H9 (cell line): Measurements from ENCODE around the gene SF3A2. TPM values are rescaled to one million over a fixed set of nuclear protein-coding genes. Genes with fewer than 3 reads are reported as not detected.

Source experiments
- DNase-seq: peaks from one replicate; pipeline ENCODE4 v3.0.0-alpha.2; 2017
- H2AFZ ChIP-seq: one replicate; pipeline ENCODE4 v1.6.1; 2013; ENCODE audit warnings: mild to moderate bottlenecking, low read length, control low read depth, moderate library complexity
- H2AK5ac ChIP-seq: 2 replicates; pipeline ENCODE4 v1.6.1; 2013; ENCODE audit warnings: low read length, control low read depth, mixed read lengths; ENCODE audit not compliant: insufficient read length
- H2BK120ac ChIP-seq: one replicate; pipeline ENCODE4 v1.6.1; 2013; ENCODE audit warnings: low read depth, mild to moderate bottlenecking, low read length, control low read depth, inconsistent platforms; ENCODE audit not compliant: poor library complexity, severe bottlenecking
- H2BK12ac ChIP-seq: 2 replicates; pipeline ENCODE4 v1.6.1; 2013; ENCODE audit warnings: low read length, control low read depth, mixed read lengths, low read depth; ENCODE audit not compliant: insufficient read length
- H2BK15ac ChIP-seq: 2 replicates; pipeline ENCODE4 v1.6.1; 2013; ENCODE audit warnings: low read depth, low read length, control low read depth
- H2BK20ac ChIP-seq: one replicate; pipeline ENCODE4 v1.6.1; 2013; ENCODE audit warnings: low read depth, mild to moderate bottlenecking, low read length, control low read depth, inconsistent platforms; ENCODE audit not compliant: poor library complexity, severe bottlenecking
- H2BK5ac ChIP-seq: 2 replicates; pipeline ENCODE4 v1.6.1; 2013; ENCODE audit warnings: low read length, control low read depth, mixed read lengths; ENCODE audit not compliant: insufficient read length
- H3K14ac ChIP-seq: 2 replicates; pipeline ENCODE4 v1.6.1; 2013; ENCODE audit warnings: low read length, control low read depth; ENCODE audit not compliant: insufficient read depth
- H3K18ac ChIP-seq: 2 replicates; pipeline ENCODE4 v1.6.1; 2013; ENCODE audit warnings: low read depth, mild to moderate bottlenecking, mixed read lengths, low read length, control low read depth; ENCODE audit not compliant: insufficient read length
- H3K23ac ChIP-seq: 2 replicates; pipeline ENCODE4 v1.6.1; 2013; ENCODE audit warnings: low read length, control low read depth, mixed read lengths, low read depth; ENCODE audit not compliant: insufficient read length
- H3K23me2 ChIP-seq: 2 replicates; pipeline ENCODE4 v1.6.1; 2013; ENCODE audit warnings: low read depth, mild to moderate bottlenecking, mixed read lengths, low read length, control low read depth; ENCODE audit not compliant: insufficient read length, poor library complexity, severe bottlenecking
- H3K27ac ChIP-seq: 2 replicates; pipeline ENCODE4 v1.5.1; 2013; ENCODE audit warnings: low read length, control low read depth, mixed read lengths, low read depth; ENCODE audit not compliant: insufficient read length
- H3K27me3 ChIP-seq: 2 replicates; pipeline ENCODE4 v1.6.1; 2013; ENCODE audit warnings: low read length, control low read depth, inconsistent platforms; ENCODE audit not compliant: insufficient read depth
- H3K4ac ChIP-seq: 2 replicates; pipeline ENCODE4 v1.6.1; 2013; ENCODE audit warnings: low read depth, mild to moderate bottlenecking, control low read depth, inconsistent platforms, low read length, moderate library complexity
- H3K4me1 ChIP-seq: 2 replicates; pipeline ENCODE4 v1.6.1; 2013; ENCODE audit warnings: low read length, control low read depth, inconsistent platforms; ENCODE audit not compliant: insufficient read depth
- H3K4me2 ChIP-seq: 2 replicates; pipeline ENCODE4 v1.6.1; 2013; ENCODE audit warnings: low read length, control low read depth, mixed read lengths; ENCODE audit not compliant: insufficient read length, insufficient read depth
- H3K56ac ChIP-seq: 2 replicates; pipeline ENCODE4 v1.6.1; 2013; ENCODE audit warnings: low read depth, mild to moderate bottlenecking, mixed read lengths, low read length, control low read depth; ENCODE audit not compliant: insufficient read length
- H3K79me1 ChIP-seq: 2 replicates; pipeline ENCODE4 v1.6.1; 2013; ENCODE audit warnings: low read depth, mild to moderate bottlenecking, moderate library complexity, low read length, control low read depth, inconsistent platforms; ENCODE audit not compliant: insufficient read depth, poor library complexity, severe bottlenecking
- H3K79me2 ChIP-seq: 2 replicates; pipeline ENCODE4 v1.6.1; 2013; ENCODE audit warnings: low read length, control low read depth, inconsistent platforms; ENCODE audit not compliant: insufficient read depth
- H3K9ac ChIP-seq: 2 replicates; pipeline ENCODE4 v1.6.1; 2013; ENCODE audit warnings: low read length, control low read depth, mixed read lengths; ENCODE audit not compliant: insufficient read length; ENCODE audit errors: extremely low read depth
- H3K9me3 ChIP-seq: one replicate; pipeline ENCODE4 v1.6.1; 2013; ENCODE audit warnings: low read depth, low read length, inconsistent platforms; ENCODE audit not compliant: control insufficient read depth
- H3T11ph ChIP-seq: one replicate; pipeline ENCODE4 v1.6.1; 2013; ENCODE audit warnings: mild to moderate bottlenecking, low read length, control low read depth, inconsistent platforms
- H4K20me1 ChIP-seq: one replicate; pipeline ENCODE4 v1.6.1; 2013; ENCODE audit not compliant: control insufficient read depth, insufficient read length, insufficient read depth
- H4K5ac ChIP-seq: 2 replicates; pipeline ENCODE4 v1.6.1; 2013; ENCODE audit warnings: low read depth, mild to moderate bottlenecking, mixed read lengths, low read length, control low read depth; ENCODE audit not compliant: insufficient read length
- H4K8ac ChIP-seq: replicated peaks from 2 replicates; pipeline ENCODE4 v1.6.1; 2013; ENCODE audit warnings: low read length, control low read depth, mixed read lengths, low read depth; ENCODE audit not compliant: insufficient read length
- H4K91ac ChIP-seq: 2 replicates; pipeline ENCODE4 v1.6.1; 2013; ENCODE audit warnings: low read depth, mild to moderate bottlenecking, moderate library complexity, mixed read lengths, low read length, control low read depth; ENCODE audit not compliant: insufficient read length
- H3K27ac Mint-ChIP-seq, 3 experiments: 2 replicates in 2 of 3; 3 replicates in 1 of 3; pipeline ENCODE4 v1.8.0; 2020 to 2021; ENCODE audit warnings: mixed read lengths in 3 of 3, mild to moderate bottlenecking in 1 of 3, moderate library complexity in 1 of 3
- H3K27me3 Mint-ChIP-seq: 2 replicates; pipeline ENCODE4 v1.8.0; 2021; ENCODE audit warnings: low read depth, mild to moderate bottlenecking, moderate library complexity, mixed read lengths
- H3K36me3 Mint-ChIP-seq, 3 experiments: 2 replicates in 2 of 3; 3 replicates in 1 of 3; pipeline ENCODE4 v1.8.0; 2020 to 2021; ENCODE audit warnings: low read depth in 3 of 3, mixed read lengths in 3 of 3; ENCODE audit not compliant: insufficient read depth in 1 of 3
- H3K4me1 Mint-ChIP-seq, 2 experiments: 2 replicates each; pipeline ENCODE4 v1.8.0; 2020; ENCODE audit warnings: mixed read lengths in 2 of 2
- H3K4me3 Mint-ChIP-seq, 2 experiments: 2 replicates in 1 of 2; 3 replicates in 1 of 2; pipeline ENCODE4 v1.8.0; 2020 to 2021; ENCODE audit warnings: mild to moderate bottlenecking in 2 of 2, mixed read lengths in 2 of 2, moderate library complexity in 1 of 2
- H3K9me3 Mint-ChIP-seq, 2 experiments: 2 replicates in 1 of 2; 3 replicates in 1 of 2; pipeline ENCODE4 v1.8.0; 2020; ENCODE audit warnings: mild to moderate bottlenecking in 2 of 2, mixed read lengths in 2 of 2, moderate library complexity in 1 of 2
- WGBS: extraction: QIAGEN DNeasy Blood & Tissue Kit; methylation state at CpG from one replicate; pipeline ENCODE4 v1.1.7; 2013; ENCODE audit warnings: missing lambda C conversion rate, low lambda C conversion rate, mixed read lengths; ENCODE audit not compliant: insufficient read length; ENCODE audit errors: extremely low coverage; 5-methylcytosine and 5-hydroxymethylcytosine counted together
- total RNA-seq: library from RNA; stranded (reverse); gene quantifications from 2 replicates; pipeline ENCODE4 v1.2.1, GENCODE V29; 2021
- TF ChIP-seq, protein P1 (sequence below): fragments of 200-600 bp; sonication (generic); conservative IDR thresholded peaks from 3 replicates; pipeline ENCODE4 v1.8.0; 2021; ENCODE audit warnings: antibody characterized with exemption, mild to moderate bottlenecking

The SF3A2 gene
- total RNA-seq, 1 experiment from 2014 or later, result 166 TPM

GRCh38 chr19:2236064-2236313 lies 635 bp upstream of the SF3A2 start:
- no peak overlapping the region for H2AFZ ChIP-seq

More at GRCh38 chr19:2236064-2236313, 635 bp upstream of the SF3A2 start:
- Histone ChIP-seq H3K18ac (no peak overlapping the region), H3K27me3 (no peaks in the 10 kb centered on the region), H2BK15ac (no peak overlapping the region), H4K91ac (no peak overlapping the region), H2AK5ac (no peak overlapping the region), H3K4me1 (peaks cover 4% of the 10 kb centered on the region; the same call in 1 of the 2 replicates), H3K4me2 (peak overlapping the region; percentile 47), H4K5ac (no peak overlapping the region), H2BK120ac (no peak overlapping the region), H2BK20ac (no peak overlapping the region), H3K79me1 (no peaks in the 10 kb centered on the region), H4K20me1 (no peaks in the 10 kb centered on the region), H3K27ac (no peak overlapping the region), H3K4ac (no peak overlapping the region), H2BK5ac (no peak overlapping the region), H3K9me3 (no peaks in the 10 kb centered on the region), H2BK12ac (no peak overlapping the region), H3K23me2 (peaks cover 9% of the 10 kb centered on the region), H4K8ac (no peak overlapping the region), H3K9ac (peak overlapping the region; percentile 29), H3K79me2 (peaks cover 39% of the 10 kb centered on the region), H3T11ph (no peak overlapping the region), H3K14ac (no peak overlapping the region), H3K23ac (no peak overlapping the region), H3K56ac (no peak overlapping the region)
- DNase-seq, result no peak
- no CpG with 5 or more reads among the region's 28 CpGs for WGBS
- peaks cover 0 to 3% of the 10 kb centered on the region in 2 experiments; a peak in 1 of 5 replicates for H3K9me3 Mint-ChIP-seq
- TF ChIP-seq, protein P1, sequence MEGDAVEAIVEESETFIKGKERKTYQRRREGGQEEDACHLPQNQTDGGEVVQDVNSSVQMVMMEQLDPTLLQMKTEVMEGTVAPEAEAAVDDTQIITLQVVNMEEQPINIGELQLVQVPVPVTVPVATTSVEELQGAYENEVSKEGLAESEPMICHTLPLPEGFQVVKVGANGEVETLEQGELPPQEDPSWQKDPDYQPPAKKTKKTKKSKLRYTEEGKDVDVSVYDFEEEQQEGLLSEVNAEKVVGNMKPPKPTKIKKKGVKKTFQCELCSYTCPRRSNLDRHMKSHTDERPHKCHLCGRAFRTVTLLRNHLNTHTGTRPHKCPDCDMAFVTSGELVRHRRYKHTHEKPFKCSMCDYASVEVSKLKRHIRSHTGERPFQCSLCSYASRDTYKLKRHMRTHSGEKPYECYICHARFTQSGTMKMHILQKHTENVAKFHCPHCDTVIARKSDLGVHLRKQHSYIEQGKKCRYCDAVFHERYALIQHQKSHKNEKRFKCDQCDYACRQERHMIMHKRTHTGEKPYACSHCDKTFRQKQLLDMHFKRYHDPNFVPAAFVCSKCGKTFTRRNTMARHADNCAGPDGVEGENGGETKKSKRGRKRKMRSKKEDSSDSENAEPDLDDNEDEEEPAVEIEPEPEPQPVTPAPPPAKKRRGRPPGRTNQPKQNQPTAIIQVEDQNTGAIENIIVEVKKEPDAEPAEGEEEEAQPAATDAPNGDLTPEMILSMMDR, result no peak
- H3K4me3 Mint-ChIP-seq, result peak overlapping the region; percentile 96 to 97
- peaks cover 36 to 45% of the 10 kb centered on the region in 2 experiments for H3K4me1 Mint-ChIP-seq
- no peak overlapping the region for H3K27ac Mint-ChIP-seq
- H3K27me3 Mint-ChIP-seq, result no peaks in the 10 kb centered on the region; the same call in 1 of the 2 replicates
- peaks cover 14 to 52% (median 46%) of the 10 kb centered on the region in 3 experiments for H3K36me3 Mint-ChIP-seq
